ACHN (cell line): Measurements from ENCODE around the gene SNX10.

Source experiments
- DNase-seq: peaks from one replicate; pipeline ENCODE4 v3.0.0-alpha.2; 2015
- in situ Hi-C: cut with HindIII; loops from 2 replicates; pipeline ENCODE4 v1.10.0; 2017; ENCODE audit warnings: low sequenced_read_pairs, low pct_ligation_motif_present, low pct_unique_long_range_greater_than_20kb

Gene SNX10

DNA sequence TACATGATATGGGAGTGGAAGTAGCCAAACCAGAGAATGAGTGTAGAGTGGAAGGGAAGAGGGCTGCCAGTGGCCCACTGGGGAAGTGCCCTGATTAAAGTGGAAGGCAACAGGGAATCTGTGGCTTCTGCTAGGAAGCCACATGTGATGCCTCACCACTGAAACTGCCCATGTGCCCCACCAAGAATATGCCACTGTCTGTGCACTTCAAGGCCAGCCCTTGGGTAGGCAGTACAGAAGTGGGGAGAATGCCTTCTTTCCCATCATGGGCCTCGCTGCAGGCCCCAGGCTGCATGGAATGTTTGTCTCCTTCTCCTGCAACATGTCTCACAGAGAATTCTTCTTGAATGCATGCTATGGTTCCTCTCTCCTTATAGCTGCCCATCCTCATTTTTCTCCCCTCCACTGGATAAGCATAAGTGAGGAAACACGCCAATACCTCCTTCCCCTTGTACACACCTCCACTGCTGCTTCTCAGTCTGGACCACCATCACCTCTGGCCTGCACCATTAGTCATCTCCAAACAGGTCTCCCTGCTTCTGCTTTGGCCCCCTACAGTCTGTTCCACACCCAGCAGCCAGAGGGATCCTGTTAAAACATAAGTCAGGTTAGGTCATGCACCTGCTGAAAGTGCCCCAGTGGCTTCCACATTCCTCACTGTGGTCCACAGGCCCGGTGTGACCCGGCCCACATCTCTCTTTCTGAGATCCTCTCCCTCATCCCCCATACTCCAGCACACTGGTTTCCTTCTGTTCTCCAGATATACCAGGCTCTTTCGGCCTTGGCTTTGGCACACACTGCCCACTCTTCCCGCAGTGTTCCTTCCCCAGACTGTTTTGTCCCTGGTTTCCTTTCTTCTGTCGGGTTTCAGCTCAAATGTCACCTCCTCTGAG is 37.1 kb downstream of the SNX10 start:
- in situ Hi-C loops: no loop called here
- DNase-seq: no peak

DNA sequence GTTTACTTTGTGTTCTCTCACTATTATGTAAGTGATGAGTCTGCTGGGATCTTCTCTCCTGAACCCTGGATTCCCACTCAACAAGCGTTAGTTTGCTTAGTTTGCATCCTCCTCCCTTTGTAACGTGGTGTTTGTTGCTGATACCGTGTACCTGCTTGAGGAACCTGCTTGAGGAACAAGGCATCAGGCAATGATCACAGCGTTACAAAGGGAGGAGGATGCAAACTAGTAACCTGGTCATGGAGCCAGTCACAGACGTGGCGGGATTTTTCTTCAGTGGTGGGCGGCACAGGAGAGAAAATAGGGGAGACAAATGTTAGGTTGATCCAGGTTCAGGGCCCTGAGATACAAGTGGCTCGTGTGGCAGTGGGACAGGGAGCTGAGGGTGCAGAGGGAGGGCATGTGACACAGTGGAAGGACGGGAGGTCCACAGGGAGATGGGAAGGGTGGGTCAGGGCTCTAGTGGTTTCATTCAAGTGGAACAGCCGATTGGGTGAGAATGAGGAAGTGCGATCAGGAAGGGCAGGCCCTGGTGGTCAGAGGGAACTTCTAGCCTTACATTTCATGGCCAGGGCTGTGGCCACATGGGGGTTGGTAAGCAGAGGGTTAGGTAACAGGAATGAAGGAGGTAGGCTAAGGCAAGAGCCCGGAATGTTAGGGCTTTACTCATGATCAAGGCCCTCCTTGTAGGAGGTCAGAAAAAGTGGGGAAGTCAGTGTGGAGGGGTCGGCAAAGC is 38.0 kb downstream of the SNX10 start:
- DNase-seq: no peak
- in situ Hi-C loops: no loop called here

DNA sequence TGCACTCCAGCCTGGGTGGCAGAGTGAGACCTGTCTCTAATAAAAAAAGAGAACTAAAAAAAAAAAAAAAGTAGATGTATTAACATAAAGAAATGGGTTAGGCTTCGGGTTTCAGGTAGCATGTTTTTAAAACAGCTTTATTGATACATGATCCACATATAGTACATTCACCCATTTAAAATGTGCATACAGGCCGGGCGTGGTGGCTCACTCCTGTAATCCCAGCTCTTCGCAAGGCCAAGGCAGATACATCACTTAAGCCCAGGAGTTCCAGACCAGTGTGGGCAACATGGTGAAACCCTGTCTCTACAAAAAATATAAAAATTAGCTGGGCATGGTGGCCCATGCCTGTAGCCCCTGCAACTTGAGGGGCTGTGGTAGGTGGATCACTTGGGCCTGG is 39.5 kb downstream of the SNX10 start:
- DNase-seq: no peak
- in situ Hi-C loops: no loop called here

DNA sequence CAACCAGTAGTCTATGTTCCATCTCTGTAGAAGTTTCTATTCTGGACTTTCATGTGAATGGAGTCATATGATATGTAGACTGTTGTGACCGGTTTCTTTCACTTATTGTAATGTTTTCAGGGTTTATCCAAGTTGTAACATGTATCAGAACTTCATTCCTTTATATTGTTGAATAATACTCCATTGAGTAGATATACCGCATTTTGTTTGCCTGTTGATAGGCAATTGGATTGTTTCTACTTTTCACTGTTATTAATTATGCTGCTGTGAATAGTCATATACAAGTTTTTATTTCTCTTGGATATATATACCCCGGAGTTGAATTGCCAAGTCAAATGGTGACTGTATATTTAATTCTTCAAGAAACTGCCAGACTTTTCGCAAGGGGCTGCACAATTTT is 40.1 kb downstream of the SNX10 start:
- no peak for DNase-seq
- in situ Hi-C loops: no loop called here

DNA sequence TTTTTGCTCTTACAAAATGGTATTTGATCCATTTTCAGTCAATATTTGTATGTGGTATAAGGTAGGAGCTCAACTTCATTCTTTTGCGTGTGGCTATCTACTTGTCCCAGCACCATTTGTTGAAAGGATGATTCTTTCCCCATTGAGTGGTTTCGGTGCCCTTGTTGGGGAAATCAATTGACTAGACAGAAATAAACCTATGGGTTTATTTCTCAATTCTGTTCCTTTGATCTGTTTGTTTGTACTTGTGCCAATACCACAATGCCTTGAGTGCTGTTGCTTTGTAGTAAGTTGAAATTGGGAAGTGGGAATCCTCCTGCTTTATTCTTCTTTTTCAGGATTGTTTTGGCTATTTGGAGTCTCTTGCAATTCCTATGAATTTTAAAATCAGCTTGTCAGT is 41.0 kb downstream of the SNX10 start:
- in situ Hi-C loops: no loop called here
- no peak for DNase-seq

DNA sequence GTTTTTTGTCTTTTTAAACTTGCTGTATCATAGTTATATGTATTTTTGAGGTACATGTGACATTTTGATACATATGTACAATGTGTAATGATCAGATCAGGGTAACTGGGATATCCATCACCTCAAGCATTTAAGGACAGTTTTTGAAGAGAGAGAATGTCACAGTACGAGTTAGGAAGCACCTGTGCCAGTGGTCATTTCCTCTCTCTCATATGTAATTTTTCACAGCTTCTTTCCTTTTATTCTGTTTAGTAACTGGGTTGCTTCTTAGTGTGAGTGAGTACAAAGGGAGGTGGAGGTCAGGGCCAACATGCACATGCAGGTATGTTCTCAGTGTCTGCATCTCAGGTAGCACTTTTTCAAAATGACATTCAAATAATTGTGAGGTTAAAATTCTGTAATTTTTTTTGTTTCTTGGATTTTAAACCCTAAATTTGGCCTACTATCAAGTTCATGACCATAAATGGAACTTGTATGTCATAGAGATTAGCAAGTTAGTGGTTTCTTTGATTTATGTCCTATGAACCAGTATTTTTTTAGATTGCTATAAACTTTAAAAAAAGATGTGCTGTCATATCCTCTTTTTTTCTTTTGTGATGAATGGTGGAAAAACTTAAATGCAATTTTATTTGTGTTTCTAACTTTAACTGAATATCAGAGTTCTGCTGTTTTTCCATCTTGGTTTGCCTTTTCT is 42.7 kb downstream of the SNX10 start:
- in situ Hi-C loops: no loop called here
- no peak for DNase-seq

DNA sequence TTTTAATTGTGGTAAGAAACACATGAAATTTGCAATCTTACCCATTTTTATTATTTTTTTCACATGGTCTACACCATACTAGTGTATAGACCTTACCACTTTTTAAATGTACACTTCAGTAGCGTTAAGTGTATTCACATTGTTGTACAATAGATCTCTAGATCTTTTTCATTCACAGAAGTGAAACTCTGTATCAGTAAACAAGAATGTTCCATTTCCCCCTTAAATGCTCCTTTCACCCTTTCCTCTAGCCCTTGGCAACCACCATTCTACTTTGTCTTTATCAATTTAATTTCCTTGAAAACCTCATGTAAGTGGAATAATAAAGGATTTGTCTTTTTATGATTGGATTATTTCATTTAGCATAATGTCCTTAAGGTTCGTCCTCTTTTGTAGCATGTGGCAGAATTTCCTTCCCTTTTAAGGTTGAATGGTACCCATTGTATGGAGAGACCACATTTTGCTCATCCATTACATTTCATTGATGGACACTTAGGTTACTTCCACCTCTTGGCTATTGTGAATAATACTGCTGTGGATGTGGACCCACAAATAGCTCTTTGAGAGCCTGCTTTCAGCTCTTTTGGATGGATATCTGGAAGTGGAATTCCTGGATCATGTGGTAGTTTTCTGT is 45.7 kb downstream of the SNX10 start:
- in situ Hi-C loops: no loop called here

DNA sequence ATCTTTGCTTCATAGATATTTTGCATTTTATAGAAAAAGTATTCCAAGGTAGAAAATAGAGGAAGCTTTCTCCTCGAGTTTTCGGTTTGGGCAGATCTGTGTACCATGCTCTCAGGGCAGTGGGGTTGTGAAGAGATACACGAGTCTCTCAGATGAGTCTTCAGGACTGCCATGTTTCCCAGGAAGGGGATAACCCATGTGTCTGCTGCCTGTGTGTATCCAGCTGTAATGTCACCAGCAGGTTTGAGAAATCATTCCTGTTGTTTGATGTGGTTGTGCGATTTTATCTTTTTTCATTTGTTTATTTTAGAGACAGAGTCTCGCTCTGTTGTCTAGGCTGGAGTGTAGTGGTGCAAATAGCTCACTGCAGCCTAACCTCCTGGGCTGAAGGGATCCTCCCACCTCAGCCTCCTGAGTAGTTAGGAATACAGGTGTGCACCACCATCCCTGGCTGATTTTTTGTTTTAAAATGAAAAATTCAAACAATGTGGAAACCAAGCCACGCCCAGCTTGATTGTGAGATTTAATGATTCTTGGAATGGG is 48.9 kb downstream of the SNX10 start:
- no peak for DNase-seq
- in situ Hi-C loops: no loop called here

More for the DNA sequence above, 45.7 kb downstream of the SNX10 start:
- DNase-seq: no peak

DNA sequence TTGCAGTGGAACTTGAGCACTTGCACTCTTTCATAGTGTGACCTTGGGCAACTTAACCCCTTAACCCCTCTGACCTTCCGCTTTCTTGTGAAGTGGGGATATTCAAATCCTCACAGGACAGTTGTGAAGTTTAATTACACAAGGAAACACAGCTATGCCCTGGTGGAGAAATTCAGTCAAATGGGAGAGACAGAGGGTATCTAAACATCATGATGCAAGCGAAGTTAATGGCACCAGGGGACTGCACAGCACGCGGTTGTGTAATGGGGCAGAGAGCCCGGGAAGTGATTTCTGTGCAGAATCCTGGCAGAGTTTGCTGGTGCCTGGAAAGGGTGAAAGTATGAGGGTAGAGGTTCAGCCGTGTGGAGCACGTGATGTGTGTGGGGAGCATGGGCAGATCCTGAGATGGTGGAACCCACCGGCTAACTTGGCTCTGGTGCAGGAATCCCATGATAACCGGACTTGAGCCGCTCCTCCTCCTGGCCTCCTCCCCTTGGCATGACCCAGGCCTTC is 51.7 kb downstream of the SNX10 start:
- no peak for DNase-seq
- in situ Hi-C loops: no loop called here

DNA sequence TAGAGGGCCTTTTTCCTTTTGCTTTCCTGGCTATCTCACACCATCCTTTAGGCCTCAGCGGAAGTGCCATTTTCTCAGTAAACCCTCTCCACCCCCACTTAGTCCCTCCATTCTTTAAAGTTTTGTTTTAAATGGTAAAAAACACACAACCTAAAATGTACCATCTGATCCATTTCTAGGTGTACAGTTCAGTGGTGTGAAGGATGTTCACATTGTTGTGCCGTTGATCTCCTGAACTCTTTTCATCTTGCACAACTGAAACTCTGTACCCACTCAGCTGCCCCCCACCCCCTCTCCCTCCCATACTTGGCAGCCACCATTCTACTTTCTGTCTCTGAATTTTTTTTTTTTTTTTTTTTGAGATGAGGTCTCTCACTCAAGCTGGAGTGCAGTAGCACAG is 52.2 kb downstream of the SNX10 start:
- in situ Hi-C loops: no loop called here
- DNase-seq: no peak

DNA sequence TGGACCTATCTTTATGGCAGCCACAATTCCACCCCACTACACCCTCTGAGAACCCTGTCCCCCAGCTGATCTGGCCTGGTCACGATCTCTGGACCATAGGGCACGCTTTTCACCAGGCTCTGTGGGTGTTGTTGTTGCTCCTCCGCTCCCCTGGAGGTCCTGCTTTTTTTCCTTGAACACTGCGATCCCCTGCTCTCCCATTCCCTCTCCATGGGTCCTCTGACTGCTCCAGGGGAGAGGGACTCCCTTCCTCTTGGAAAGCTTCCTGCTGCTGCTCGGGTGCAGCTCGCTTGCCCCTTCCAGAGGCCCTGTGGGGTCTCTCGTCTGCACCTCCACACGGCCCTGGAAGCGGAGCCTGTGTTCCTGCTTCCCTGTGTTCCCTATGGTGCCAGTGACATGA is 53.5 kb downstream of the SNX10 start:
- in situ Hi-C loops: no loop called here
- no peak for DNase-seq

DNA sequence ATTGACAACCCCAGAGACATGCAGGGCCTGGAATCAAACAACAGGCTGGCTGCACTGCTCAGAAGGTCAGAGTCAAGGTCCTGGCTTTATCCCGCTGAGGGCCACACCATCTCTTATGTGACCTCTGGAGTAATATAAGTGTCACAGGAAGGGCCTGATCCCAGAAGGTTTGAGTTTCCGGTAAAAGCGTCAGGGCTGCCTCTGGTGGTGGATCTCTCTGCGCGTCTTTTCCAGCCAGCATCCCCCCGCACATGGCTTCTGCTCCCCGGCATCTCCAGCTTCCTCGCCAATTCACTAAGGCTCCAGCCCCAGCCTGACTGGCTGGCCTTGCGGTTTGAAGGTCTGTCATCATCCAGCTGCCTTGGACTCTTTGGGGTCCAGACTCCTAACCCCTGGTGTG is 54.2 kb downstream of the SNX10 start:
- no peak for DNase-seq
- in situ Hi-C loops: no loop called here

DNA sequence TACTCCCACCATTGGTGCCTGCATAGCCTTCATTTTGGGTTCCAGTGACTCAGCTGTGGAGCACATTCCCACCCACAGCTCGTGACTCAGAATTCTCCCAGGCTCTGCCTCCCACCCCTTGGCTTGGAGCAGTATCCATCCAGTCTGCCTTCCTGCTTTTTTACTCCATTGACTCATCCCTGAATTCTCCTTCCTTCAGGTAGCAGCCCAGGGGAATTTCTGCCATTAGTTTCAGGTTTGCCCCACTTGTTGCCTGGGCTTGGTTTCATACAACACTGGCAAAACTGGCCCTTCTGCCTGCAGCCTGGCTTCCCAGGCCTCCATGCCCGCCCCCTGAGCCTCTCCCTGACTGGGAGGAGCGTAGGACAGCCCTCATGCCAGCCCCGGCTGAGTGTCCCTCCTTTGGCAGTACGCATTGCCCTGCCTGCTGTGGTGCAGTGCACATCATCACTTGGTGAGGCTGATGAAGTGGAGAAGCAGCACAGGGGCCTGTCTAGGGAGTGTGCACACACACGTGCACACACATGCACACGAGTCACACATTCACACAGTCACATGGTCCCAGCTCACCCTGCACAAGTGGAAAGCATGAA is 55.0 kb downstream of the SNX10 start:
- in situ Hi-C loops: no loop called here
- DNase-seq: peak; percentile 41

DNA sequence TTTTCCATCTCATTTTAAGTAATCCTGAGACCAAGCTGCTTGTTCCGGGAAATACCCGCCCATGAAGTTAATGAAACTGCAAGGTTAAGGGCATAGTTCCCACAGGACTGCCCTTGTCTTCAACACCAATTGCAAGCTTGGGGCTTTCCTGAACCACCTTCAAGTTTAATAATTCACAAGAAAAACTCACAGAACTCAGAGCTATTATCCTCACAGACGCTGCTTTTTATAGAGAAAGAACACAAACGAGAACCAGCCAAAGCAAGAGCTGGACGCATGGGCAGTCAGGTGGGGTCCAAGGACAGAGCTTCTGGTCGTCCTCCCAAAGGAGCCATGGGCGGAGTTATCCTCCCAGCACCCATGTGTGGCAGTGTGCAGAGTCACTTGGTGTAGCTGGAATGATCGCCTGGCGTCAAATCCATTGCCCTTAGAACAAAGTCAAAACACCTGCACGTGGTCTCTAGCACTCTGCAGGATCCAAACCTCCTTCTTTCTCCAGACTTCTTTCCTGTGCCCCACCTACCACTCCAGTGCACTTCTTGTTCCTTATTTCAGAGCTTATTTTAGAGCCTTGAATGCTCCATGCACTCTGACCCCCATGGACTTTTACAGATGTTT is 56.7 kb downstream of the SNX10 start:
- in situ Hi-C loops: no loop called here

DNA sequence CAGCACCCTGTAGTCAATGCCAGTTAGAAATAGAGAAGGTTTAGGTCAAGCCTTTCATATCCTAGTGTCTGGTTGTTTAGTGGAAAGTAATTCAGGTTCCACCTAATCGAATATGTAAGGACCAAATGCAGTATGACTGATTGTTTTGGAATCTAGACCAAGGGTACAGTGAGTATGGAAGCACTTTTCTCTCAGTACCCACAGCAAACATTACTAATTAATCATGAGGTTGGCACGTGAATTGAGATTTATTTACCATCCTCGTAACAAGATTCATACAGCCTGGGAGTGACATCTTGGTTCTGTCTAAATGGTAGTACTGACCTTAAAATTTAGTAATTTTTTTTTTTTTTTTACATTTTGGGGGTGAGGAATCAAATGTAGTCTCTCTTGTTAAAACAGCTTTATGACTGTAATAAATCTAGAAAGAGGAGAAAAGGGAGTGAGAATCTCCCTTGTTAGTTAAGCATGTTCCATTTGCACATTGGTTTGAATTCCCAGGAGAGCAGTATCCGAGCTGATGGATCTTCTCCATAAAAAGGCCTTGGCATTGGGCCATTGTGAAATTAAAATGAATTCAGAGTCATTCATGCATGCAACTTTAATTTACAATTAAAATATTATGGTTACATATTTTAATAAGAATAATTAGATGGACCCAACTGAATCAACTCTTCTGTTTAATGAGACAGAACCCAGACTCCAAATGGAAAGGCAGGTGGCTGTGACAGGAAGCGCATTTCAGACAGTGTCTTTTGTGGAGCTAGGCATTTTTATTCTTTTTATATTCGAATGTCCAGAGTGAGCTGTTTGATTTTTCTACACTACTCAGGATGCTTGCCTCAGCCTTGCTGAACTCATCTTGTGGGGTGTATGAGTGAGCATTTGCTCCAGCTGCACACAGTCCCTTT is 57.6 kb downstream of the SNX10 start:
- peak; percentile 38 for DNase-seq
- in situ Hi-C loops: no loop called here

More for the DNA sequence above, 56.7 kb downstream of the SNX10 start:
- DNase-seq: peak; percentile 68

DNA sequence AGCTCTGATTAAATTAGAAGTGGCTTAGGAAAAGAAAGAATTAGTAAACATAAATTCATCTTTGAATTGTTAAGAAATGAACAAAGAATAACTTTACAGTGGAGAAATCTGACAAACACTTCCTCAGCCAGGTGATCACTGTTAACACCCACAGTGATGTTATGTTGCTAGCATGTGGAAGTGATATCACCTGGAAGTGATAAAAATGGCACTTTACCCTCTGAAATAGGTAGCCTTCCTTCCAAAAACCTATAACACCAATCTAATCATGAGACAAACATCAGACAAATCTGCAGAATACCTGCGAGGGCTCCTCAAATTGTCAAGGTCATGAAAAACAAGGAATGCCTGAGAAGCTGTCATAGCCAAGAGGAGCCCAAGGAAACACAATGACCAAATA is 59.5 kb downstream of the SNX10 start:
- no peak for DNase-seq
- in situ Hi-C loops: no loop called here

DNA sequence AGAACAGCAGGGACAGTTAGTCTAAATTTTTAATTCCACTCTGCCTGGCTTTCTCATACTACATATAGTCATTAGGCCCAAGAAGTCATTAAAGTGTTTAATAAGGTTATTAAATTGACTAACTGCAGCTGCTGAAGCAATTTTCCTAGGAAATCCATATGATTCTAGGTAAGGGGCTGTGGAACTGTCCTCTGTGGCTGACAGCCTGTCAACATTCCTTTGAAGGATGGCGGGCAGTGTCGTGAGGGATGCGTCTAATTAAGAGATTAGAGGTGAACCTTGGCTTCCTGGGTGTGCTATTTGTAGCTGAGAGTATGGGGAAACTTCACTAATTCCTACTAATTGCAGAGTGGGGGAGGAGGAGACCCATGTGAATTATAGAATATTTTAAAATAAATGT is 64.6 kb downstream of the SNX10 start:
- DNase-seq: no peak
- in situ Hi-C loops: no loop called here
